CD4-positive, alpha-beta T cell treated with Interleukin-17A for 1 hour (primary cell): ENCODE data around the gene CRTC3.
A peak's percentile ranks its signal among the peaks of the same experiment; 100 is the strongest.

Experiments used
- DNase-seq: peaks from one replicate; pipeline ENCODE4 v3.0.0-alpha.2; 2020

CRTC3 gene

DNA sequence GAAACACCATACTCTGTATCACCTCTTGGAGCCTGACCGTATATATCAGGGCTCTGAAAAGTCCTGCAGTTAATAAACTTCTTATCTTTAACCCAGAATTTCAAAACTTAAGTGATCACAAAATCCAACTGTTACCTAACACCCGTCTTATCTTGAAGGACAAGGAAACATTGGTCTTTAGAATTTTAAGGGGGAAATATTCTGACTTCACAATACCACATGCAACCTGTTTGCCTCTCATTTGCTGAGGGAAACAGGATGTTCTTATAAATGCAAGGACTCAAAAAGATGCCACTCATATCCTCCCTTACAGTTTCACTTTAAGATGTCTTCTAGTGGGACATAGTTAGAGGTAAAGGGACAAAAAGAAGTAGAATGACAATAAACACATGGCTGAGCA, 67.9 kb downstream of the CRTC3 start:
- peak; percentile 60 for DNase-seq

GRCh38 chr15:90598031-90598577, 68.4 kb downstream of the CRTC3 start:
- peak; percentile 25 for DNase-seq

GRCh38 chr15:90598679-90599078, 69.0 kb downstream of the CRTC3 start:
- no peak for DNase-seq

DNA sequence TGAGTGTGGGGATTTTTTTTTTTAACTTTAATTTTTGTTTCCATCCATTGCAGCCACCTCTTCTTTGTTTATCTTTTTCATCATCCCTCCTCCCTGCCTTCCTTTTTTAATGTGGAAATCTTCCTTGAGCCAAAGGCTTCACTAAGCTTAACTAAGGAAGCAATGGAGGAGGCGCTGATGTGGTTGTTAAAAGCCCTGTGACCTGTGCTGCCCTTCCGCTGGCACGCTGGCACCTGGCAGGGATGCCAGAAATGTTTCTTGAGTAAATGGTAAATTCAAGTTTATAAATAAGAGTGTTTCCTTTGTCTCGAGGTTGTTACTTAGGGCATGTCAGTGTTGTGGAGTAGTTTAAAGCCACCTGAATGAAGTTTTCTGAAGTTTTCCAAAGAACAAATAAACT, 69.4 kb downstream of the CRTC3 start:
- no peak for DNase-seq

- no peak for DNase-seq
These were observed 69.9 kb downstream of the CRTC3 start for GRCh38 chr15:90599644-90600043.

DNA sequence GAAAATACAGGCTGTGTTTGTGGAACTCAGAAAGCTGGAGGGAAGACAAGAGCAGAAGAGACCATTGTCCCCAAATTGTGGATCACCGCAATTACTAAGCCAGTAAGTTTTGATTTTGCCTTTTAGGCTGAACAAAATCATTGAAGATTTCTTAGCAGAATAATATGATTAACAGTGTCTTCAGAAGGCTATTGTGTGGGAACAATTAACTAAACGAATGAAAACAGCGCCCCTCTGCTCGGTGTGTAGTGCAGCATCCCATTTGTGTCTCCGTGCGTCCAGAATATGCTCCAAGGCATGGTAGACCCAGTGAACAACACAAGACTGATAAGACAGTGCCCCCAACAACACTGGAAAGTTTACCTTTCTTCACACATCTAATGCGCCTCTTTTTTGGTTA, 71.2 kb downstream of the CRTC3 start:
- no peak for DNase-seq

DNA sequence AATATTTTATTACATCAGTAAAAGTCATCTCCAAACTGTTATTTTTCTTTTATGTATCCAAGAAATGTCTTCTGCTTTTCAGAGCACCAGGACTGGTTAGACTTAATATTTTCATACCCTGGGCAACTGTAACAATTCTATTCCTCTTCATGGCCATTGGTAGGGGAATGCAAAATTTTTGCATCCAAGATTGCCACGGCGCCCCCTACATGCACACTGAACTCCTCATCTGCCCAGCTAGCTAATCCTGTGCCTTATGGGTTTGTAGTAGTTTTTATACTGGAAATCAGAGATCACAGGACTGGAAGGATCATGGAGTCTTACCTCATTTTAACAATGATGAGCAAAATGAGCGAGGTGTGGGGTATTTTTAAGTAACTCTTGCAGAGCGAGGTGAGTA, 74.2 kb downstream of the CRTC3 start:
- peak; percentile 60 for DNase-seq

GRCh38 chr15:90606641-90607040, 76.9 kb downstream of the CRTC3 start:
- no peak for DNase-seq

DNA sequence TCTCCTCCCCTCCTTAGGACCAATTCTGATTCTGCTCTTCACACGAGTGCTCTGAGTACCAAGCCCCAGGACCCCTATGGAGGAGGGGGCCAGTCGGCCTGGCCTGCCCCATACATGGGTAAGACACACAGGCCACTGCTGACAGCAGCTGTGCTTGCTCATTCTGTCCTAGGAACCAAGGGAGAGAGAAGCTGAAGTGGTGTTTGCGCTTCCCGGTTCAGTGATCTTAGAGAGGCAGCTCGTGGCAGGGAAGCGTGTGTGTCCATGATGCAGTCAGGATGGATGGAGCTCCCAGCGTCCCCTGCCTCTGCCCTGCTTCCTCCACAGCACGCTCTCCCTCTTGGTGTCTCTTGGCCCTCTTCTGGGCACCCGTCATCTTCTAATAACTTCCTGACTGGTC, 77.6 kb downstream of the CRTC3 start:
- no peak for DNase-seq

GRCh38 chr15:90609242-90610180, 79.8 kb downstream of the CRTC3 start:
- no peak for DNase-seq

- no peak for DNase-seq
These were observed 80.5 kb downstream of the CRTC3 start for GRCh38 chr15:90610190-90610589.

- DNase-seq: no peak
These were observed 81.4 kb downstream of the CRTC3 start for GRCh38 chr15:90611157-90611556.

DNA sequence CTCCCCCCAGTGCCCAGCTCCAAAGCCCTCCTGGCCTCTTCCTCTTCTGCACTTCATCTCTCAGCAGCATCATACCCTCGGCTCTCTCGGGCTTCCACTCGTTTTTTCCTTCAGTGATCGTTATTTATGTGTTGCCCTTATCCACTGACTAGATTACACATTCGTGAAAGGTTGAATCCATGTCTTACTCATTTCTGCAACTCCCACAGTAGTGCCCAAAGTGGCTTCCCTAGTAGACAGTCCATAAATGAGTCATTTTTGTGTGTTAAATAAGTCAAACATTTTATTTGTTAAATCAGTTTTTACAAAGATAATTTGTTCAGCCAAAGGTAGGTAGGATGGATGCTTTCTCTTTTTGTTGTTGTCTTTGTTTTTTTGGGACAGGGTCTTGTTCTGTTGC, 87.4 kb downstream of the CRTC3 start:
- DNase-seq: no peak

DNA sequence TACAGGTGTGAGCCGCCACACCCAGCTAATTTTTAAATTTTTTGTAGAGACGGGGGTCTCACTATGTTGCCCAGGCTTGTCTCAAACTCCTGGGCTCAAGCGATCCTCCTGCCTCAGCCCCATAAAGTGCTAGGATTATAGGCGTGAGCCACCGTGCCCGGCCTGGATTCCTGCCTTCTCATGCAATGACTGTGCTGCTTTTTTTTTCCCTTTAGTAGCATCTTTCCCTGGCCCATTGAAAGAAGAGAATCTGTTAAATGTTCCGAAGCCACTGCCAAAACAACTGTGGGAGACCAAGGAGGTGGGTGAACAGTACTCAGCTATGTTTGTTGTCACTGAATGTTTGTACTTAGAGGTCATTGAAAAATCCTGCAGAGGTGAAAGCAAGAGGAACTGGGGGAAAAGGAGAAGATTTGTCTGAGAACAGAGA, 88.0 kb downstream of the CRTC3 start:
- no peak for DNase-seq

- DNase-seq: no peak
These were observed 88.8 kb downstream of the CRTC3 start for GRCh38 chr15:90618330-90619125.

GRCh38 chr15:90619468-90619867, 89.7 kb downstream of the CRTC3 start:
- no peak for DNase-seq

GRCh38 chr15:90619939-90620338, 90.2 kb downstream of the CRTC3 start:
- DNase-seq: no peak

- DNase-seq: peak; percentile 36
These were observed 90.8 kb downstream of the CRTC3 start for GRCh38 chr15:90620379-90621067.

- no peak for DNase-seq
These were observed 94.1 kb downstream of the CRTC3 start for GRCh38 chr15:90623854-90624253.

- no peak for DNase-seq
These were observed 94.7 kb downstream of the CRTC3 start for GRCh38 chr15:90624278-90624981.

DNA sequence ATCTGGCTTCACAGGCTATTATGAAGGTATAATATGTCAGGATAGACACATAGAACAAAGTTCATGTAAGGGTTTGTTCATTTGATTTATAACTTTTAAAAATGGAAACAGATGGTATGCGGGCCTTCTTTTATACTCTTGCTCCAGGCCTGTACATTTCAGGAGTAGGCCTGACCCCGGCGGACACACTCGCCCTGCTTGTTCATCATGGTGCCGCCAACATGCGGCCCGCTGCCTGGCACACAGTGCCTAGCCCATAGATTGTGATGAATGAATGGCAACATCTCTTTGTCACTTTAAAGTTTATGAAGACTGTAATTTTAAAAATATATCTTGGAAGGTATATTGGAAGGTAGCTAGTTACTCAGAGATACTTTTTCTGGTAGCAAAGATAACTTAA, 95.3 kb downstream of the CRTC3 start:
- DNase-seq: no peak

- DNase-seq: no peak
These were observed 99.5 kb downstream of the CRTC3 start for GRCh38 chr15:90629217-90629616.
